Panc1 (cell line): Measurements from ENCODE around the gene AVL9. TPM values are rescaled to one million over a fixed set of nuclear protein-coding genes. Genes with fewer than 3 reads are reported as not detected.

ENCODE experiments used
- ATAC-seq: fragments of 200-7000 bp; cut with Tn5 transposase; 2 replicates; pipeline ENCODE4 v1.9.1; 2020; ENCODE audit warnings: mild to moderate bottlenecking, moderate library complexity
- BruUV-seq: library from RNA; stranded (reverse); fragments of 400-500 nt; replicated peaks from 2 replicates; lab custom pipeline; 2021; lab: Mats Ljungman, UMichigan
- CTCF ChIA-PET: fragments of 300-600 bp; sonication (Branson Sonifier 250); formaldehyde crosslinking; loops from one replicate; lab custom pipeline; 2022; ENCODE audit warnings: antibody characterized with exemption; lab: Charles Lee
- POLR2A ChIA-PET: fragments of 300-600 bp; sonication (Branson Sonifier 250); formaldehyde crosslinking; loops from one replicate; lab custom pipeline; 2022; ENCODE audit warnings: antibody characterized with exemption; lab: Charles Lee
- DNase-seq: peaks from one replicate; pipeline ENCODE4 v3.0.0-alpha.2; 2010; ENCODE audit warnings: low read depth, low spot score
- H3K27ac ChIP-seq: 2 replicates; pipeline ENCODE4 v1.5.1; 2011; ENCODE audit warnings: mild to moderate bottlenecking, low read length, inconsistent platforms
- H3K27me3 ChIP-seq: fragments of 200-500 bp; sonication (Bioruptor generic); 2 replicates; pipeline ENCODE4 v1.6.0; 2014; ENCODE audit warnings: low read length, inconsistent platforms; ENCODE audit not compliant: control insufficient read depth, insufficient read depth
- H3K36me3 ChIP-seq: fragments of 200-500 bp; sonication (Bioruptor generic); 2 replicates; pipeline ENCODE4 v1.5.1; 2014; ENCODE audit warnings: inconsistent platforms, mild to moderate bottlenecking, low read length, moderate library complexity; ENCODE audit not compliant: control insufficient read depth, insufficient read depth
- H3K4me1 ChIP-seq: 2 replicates; pipeline ENCODE4 v1.5.1; 2011; ENCODE audit warnings: inconsistent platforms, mild to moderate bottlenecking, low read length, moderate library complexity; ENCODE audit not compliant: control insufficient read depth, insufficient read depth
- H3K4me3 ChIP-seq, 2 experiments: 2 replicates each; pipeline ENCODE4 v1.5.1; 2011 to 2012; ENCODE audit warnings: low read depth in 2 of 2, low read length in 2 of 2, mild to moderate bottlenecking in 2 of 2, inconsistent platforms in 1 of 2, moderate library complexity in 1 of 2
- H3K9me3 ChIP-seq: fragments of 200-500 bp; sonication (Bioruptor generic); 2 replicates; pipeline ENCODE4 v1.5.1; 2014; ENCODE audit warnings: low read depth, mild to moderate bottlenecking, inconsistent platforms, low read length, moderate library complexity; ENCODE audit not compliant: control insufficient read depth, insufficient read depth
- POLR2AphosphoS5 ChIP-seq: IDR thresholded peaks from 2 replicates; pipeline ENCODE4 v1.6.1; 2012; ENCODE audit warnings: mild to moderate bottlenecking, low read depth, low read length, moderate library complexity
- SIN3A ChIP-seq: IDR thresholded peaks from 2 replicates; pipeline ENCODE4 v1.6.1; 2012; ENCODE audit warnings: low read depth, mild to moderate bottlenecking, low read length, moderate library complexity, borderline replicate concordance; ENCODE audit not compliant: insufficient read depth
- TCF7L2 ChIP-seq: IDR thresholded peaks from 2 replicates; pipeline ENCODE4 v1.6.1; 2011; ENCODE audit warnings: mild to moderate bottlenecking, low read depth, low read length, inconsistent platforms
- in situ Hi-C: cut with HindIII; loops from 2 replicates; pipeline ENCODE4 v1.10.0; 2016; ENCODE audit warnings: low sequenced_read_pairs, low pct_unique_long_range_greater_than_20kb
- intact Hi-C: fragments of 100-400 bp; cut with micrococcal nuclease; formaldehyde crosslinking; loops from one replicate; pipeline ENCODE4 v1.10.0; 2022; ENCODE audit not compliant: unreplicated experiment
- total RNA-seq: library from RNA; stranded (reverse); gene quantifications from one replicate; pipeline ENCODE4 v1.2.1, GENCODE V29; 2021; ENCODE audit not compliant: unreplicated experiment
- TF ChIP-seq, protein P1 (sequence below): fragments of 450-650 bp; IDR thresholded peaks from 2 replicates; pipeline ENCODE4 v1.5.1; 2017; ENCODE audit warnings: mild to moderate bottlenecking
- TF ChIP-seq, protein P2 (sequence below), 2 experiments: IDR thresholded peaks; 2 replicates each; pipeline ENCODE4 v1.6.1; 2011 to 2012; ENCODE audit warnings: low read depth in 2 of 2, control low read depth in 1 of 2, low read length in 1 of 2, mild to moderate bottlenecking in 1 of 2, moderate library complexity in 1 of 2; ENCODE audit not compliant: insufficient read depth in 1 of 2

The AVL9 gene
- total RNA-seq, 1 experiment from 2014 or later = 66.6 TPM

DNA sequence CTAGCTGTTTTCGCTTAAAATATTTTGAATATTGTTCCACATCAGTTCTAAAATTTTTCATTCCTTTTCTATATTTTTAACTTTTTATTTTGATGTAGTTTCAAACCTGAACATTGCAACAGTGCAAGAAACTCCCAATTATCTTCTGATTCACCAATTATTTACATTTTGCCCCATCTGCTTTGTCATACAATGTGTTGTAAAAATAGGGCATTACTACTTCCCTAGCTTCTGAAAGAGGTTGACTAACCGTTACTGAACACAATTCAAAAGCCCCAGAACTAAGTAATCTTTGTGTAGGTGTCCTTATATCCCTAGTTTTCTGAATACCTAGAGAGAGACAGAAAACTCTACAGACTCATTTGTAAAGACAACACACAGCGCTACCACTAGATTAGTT is 86.7 kb downstream of the AVL9 start:
- no peak overlapping the region for H3K4me3 ChIP-seq
- in situ Hi-C loops = no loop called here
- DNase-seq (no peak), ATAC-seq (no peak)
- H3K4me1 ChIP-seq = peaks cover 9% of the 10 kb centered on the region
- BruUV-seq = no TSS peak
- H3K27me3 ChIP-seq = no peaks in the 10 kb centered on the region
- H3K27ac ChIP-seq = no peak overlapping the region
- intact Hi-C loops = no loop called here
- H3K36me3 ChIP-seq = peaks cover 62% of the 10 kb centered on the region
- POLR2A ChIA-PET = no interaction called here
- TF ChIP-seq POLR2AphosphoS5 = no peak
- TF ChIP-seq TCF7L2 = no peak
- CTCF ChIA-PET = no interaction called here
- H3K9me3 ChIP-seq = no peaks in the 10 kb centered on the region

DNA sequence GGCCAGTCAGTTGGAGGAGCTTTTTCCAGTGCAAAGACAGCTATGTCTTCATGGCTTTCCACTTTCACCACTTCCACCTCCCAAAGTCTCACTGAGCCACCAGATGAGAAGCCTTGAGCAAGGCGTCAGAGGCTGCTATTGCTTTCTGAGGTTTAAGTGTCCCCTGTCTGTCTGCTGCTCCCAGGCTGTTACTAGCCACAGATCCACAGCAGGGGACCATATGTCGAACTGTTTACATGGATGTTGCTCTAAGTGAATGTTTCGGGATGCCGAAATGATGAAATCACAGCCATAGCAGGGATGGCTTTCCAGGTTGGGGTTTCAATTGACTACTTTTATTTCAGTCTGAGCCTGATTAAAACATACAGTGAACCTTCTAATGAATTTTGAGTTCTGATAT is 88.5 kb downstream of the AVL9 start:
- Histone ChIP-seq H3K36me3 (peaks cover 63% of the 10 kb centered on the region), H3K27me3 (no peaks in the 10 kb centered on the region), H3K27ac (no peak overlapping the region), H3K9me3 (no peaks in the 10 kb centered on the region), H3K4me1 (peaks cover 27% of the 10 kb centered on the region), H3K4me3 (no peak overlapping the region)
- ChIA-PET POLR2A (no interaction called here), CTCF (no interaction called here)
- BruUV-seq = no TSS peak
- intact Hi-C loops = no loop called here
- TF ChIP-seq, protein P1, sequence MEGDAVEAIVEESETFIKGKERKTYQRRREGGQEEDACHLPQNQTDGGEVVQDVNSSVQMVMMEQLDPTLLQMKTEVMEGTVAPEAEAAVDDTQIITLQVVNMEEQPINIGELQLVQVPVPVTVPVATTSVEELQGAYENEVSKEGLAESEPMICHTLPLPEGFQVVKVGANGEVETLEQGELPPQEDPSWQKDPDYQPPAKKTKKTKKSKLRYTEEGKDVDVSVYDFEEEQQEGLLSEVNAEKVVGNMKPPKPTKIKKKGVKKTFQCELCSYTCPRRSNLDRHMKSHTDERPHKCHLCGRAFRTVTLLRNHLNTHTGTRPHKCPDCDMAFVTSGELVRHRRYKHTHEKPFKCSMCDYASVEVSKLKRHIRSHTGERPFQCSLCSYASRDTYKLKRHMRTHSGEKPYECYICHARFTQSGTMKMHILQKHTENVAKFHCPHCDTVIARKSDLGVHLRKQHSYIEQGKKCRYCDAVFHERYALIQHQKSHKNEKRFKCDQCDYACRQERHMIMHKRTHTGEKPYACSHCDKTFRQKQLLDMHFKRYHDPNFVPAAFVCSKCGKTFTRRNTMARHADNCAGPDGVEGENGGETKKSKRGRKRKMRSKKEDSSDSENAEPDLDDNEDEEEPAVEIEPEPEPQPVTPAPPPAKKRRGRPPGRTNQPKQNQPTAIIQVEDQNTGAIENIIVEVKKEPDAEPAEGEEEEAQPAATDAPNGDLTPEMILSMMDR = no peak
- TF ChIP-seq SIN3A (no peak), POLR2AphosphoS5 (no peak), TCF7L2 (no peak)
- TF ChIP-seq, protein P2, sequence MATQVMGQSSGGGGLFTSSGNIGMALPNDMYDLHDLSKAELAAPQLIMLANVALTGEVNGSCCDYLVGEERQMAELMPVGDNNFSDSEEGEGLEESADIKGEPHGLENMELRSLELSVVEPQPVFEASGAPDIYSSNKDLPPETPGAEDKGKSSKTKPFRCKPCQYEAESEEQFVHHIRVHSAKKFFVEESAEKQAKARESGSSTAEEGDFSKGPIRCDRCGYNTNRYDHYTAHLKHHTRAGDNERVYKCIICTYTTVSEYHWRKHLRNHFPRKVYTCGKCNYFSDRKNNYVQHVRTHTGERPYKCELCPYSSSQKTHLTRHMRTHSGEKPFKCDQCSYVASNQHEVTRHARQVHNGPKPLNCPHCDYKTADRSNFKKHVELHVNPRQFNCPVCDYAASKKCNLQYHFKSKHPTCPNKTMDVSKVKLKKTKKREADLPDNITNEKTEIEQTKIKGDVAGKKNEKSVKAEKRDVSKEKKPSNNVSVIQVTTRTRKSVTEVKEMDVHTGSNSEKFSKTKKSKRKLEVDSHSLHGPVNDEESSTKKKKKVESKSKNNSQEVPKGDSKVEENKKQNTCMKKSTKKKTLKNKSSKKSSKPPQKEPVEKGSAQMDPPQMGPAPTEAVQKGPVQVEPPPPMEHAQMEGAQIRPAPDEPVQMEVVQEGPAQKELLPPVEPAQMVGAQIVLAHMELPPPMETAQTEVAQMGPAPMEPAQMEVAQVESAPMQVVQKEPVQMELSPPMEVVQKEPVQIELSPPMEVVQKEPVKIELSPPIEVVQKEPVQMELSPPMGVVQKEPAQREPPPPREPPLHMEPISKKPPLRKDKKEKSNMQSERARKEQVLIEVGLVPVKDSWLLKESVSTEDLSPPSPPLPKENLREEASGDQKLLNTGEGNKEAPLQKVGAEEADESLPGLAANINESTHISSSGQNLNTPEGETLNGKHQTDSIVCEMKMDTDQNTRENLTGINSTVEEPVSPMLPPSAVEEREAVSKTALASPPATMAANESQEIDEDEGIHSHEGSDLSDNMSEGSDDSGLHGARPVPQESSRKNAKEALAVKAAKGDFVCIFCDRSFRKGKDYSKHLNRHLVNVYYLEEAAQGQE (IDR thresholded peaks at IDR 0.05; ENCODE audit: insufficient read depth in 1 of 2, low read depth in 2 of 2, low read length in 1 of 2) = no peak
- DNase-seq (no peak), ATAC-seq (no peak)
- in situ Hi-C loops = no loop called here

DNA sequence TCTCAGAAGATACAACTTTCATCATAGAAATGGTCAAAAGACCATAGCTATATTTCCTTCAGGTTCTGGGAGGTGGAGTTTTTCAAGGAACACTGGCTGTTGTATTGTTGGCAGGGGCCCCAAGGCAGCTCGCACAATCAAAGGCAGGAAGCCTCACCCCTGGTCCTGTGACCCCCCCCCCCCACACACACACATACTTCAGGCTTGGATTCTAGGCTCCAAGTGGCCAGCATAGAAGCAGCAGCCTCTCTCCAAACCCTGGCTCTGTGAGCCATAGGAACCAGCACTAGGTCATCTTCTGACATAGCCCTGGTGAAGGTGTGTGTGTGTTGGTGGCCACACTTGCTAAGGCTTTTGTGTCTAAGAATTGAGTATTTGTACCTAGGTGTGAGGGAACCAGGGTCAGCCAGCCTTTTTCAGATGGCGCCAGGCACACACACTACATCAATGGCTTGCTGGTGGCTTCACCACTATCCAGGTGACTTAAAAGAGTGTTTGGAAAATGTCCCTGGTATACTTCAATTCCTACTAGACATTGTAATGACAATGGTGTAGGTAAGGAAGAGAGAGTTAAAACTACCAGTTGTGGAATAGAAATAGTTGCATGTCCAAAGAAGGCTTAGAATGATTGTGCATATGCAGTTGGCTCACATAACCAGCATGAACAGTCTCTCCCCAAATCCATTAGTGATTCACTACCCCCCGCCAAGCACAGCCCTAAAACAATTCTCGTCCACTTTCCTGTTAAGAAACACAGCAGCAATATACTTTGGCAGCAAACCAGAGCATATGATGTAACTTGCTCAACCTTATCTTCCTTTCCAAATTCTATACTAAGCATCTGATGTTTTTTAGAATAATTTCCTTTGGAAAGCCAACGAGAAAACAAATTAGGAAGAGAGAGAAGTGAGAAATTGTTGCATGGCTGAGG is 91.3 kb downstream of the AVL9 start:
- no TSS peak for BruUV-seq
- Histone ChIP-seq H3K27ac (peak overlapping the region; percentile 74), H3K9me3 (no peaks in the 10 kb centered on the region), H3K4me1 (peaks cover 29% of the 10 kb centered on the region), H3K4me3 (no peak overlapping the region), H3K27me3 (no peaks in the 10 kb centered on the region), H3K36me3 (peaks cover 44% of the 10 kb centered on the region)
- TF ChIP-seq POLR2AphosphoS5 = no peak
- no peak for TF ChIP-seq SIN3A
- TF ChIP-seq TCF7L2 = no peak
- TF ChIP-seq, protein P2 (IDR thresholded peaks at IDR 0.05; ENCODE audit: insufficient read depth in 1 of 2, low read depth in 2 of 2, low read length in 1 of 2) = no peak
- TF ChIP-seq, protein P1 = no peak
- ATAC-seq (peak; percentile 19; the same call in 1 of the 2 replicates), DNase-seq (no peak)
- POLR2A ChIA-PET = interaction anchor here (0.7 kb wide), 1 partner anchor 520 kb away, joined by 3 read pairs; no protein-coding TSS in a partner anchor
- in situ Hi-C loops (no loop called here), intact Hi-C loops (no loop called here)
- CTCF ChIA-PET = no interaction called here
